HG02938 (cell line): ENCODE data around the gene MAST1.
"Not testable (repeated sequence)": the region's sequence is repeated elsewhere in the genome, so short reads cannot be mapped to it uniquely, and the experiment has no call there.

Experiments used
- ATAC-seq: cut with Tn5 transposase; IDR thresholded peaks from one replicate; pipeline ENCODE4 v1.9.1; 2021; ENCODE audit warnings: mild to moderate bottlenecking, moderate library complexity; ENCODE audit not compliant: unreplicated experiment

MAST1 gene

DNA sequence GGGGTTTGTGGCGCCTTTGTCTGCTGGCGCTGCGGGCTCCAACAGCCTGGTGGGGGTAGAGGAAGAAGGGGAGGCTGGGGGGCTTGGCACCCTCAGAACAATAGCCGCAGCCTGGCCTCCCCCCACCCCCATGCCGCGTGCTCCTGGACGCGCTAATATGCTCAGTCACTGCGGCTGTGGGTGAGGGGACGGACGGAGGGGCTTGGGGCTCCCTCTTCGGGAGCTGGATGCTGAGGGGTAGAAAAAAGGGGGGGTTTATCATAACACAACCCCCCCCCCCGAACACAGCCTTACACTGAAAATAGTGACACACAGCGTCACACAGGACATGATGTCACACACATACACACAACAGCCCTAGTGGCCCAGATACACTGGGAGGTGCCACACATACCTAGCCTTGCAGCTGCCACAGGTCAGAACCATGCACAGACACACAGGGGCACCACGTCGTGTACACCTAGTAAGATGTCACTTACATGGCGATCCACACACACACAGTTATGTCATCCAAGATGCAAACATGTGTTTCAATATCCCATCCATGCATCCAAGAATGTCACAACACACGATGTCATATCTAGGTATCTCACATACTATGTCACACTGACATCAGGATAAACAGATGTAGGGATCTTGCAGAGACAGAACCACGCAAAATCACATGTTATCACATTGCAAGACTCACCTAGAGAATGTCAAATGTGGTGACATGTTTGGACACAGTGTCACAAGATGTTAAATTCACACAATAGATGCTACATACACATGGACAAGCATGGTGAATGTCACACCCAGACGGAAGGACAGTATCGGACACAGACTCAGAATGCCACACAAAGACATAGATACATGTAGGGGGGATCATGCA, 806 bp downstream of the MAST1 start:
- ATAC-seq: no peak

GRCh38 chr19:12840091-12841079, 2.1 kb downstream of the MAST1 start:
- no peak for ATAC-seq

GRCh38 chr19:12841094-12841493, 2.8 kb downstream of the MAST1 start:
- ATAC-seq: no peak

DNA sequence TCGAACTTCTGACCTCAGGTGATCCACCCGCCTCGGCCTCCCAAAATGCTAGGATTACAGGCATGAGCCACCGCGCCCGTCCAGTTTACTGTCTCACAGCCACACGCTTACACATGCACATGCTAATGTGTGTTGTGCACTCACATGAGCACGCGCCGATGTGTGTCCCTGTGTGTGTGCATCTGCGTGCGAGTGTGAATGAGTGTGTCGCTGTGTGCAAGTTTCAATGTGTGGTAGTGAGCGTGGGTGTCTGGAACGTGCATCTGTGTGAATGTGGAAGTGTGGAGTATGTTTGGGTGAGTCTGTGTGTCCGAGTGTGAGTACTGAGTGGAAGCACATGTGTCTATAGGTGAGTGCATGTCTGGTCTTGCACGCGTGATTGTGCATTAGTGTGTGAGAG, 4.2 kb downstream of the MAST1 start:
- ATAC-seq: no peak

GRCh38 chr19:12843328-12843727, 5.0 kb downstream of the MAST1 start:
- ATAC-seq: no peak

- no peak for ATAC-seq
These were observed 5.9 kb downstream of the MAST1 start for GRCh38 chr19:12843999-12844732.

DNA sequence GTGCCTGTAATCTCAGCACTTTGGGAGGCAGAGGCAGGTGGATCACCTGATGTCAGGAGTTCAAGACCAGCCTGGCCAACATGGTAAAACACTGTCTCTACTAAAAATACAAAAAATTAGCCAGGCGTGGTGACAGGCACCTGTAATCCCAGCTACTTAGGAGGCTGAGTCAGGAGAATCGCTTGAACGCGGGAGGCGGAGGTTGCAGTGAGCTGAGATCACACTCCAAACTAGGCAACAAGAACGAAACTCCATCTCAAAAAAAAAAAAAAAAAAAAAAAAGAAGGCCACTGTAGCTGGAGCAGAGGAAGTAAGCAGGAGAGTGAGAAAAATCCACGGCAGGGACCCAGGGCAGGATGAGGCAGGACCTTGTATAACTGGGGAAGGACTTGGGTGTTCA, 8.3 kb downstream of the MAST1 start:
- ATAC-seq: not testable (repeated sequence)

- no peak for ATAC-seq
These were observed 9.1 kb downstream of the MAST1 start for GRCh38 chr19:12847159-12848139.

DNA sequence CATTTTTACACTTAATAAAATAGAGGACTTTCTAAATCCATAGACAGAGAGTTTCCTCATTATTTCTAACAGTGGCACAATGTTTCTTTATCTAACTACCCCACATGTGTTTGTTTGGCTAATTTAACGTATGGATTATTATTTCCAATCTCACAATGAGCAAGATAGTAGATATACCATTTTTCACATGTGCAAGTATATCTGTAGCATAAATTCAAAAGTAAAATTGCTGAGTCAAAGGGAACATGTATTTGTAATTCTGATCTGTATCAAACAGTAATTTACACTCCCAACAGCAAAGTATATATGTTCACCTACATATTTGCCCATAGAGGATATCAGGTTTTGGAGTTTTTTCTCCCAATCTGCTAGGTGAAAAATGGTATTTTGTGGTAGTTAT, 18.3 kb downstream of the MAST1 start:
- no peak for ATAC-seq

- ATAC-seq: no peak
These were observed 20.0 kb downstream of the MAST1 start for GRCh38 chr19:12858041-12858928.

- no peak for ATAC-seq
These were observed 21.2 kb downstream of the MAST1 start for GRCh38 chr19:12859546-12859945.

DNA sequence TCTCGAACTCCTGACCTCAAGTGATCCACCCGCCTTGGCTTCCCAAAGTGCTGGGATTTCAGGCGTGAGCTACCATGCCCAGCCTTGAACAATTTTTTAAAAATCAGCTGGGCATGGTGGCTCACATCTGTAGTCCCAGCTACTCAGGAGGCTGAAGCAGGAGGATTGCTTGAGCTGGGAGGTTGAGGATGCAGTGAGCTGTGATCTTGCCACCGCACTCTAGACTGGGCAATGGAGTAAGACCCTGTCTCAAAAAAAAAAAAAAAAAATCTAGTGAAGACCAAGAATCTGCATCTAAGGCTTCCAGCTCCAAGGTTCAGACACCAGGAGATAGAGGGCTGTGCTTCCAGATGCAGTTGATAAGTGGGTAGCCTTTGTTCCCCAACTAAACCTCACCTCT, 25.8 kb downstream of the MAST1 start:
- no peak for ATAC-seq

- no peak for ATAC-seq
These were observed 26.7 kb downstream of the MAST1 start for GRCh38 chr19:12864721-12865715.

GRCh38 chr19:12865746-12866415, 27.6 kb downstream of the MAST1 start:
- ATAC-seq: no peak

- no peak for ATAC-seq
These were observed 28.3 kb downstream of the MAST1 start for GRCh38 chr19:12866416-12867119.
